Erythroblast (primary cell): ENCODE measurements around the gene PTPRN2.
"Not testable (repeated sequence)": the region's sequence is repeated elsewhere in the genome, so short reads cannot be mapped to it uniquely, and the experiment has no call there.

Source experiments
- DNase-seq, 2 experiments: peaks; one replicate each; lab custom pipeline; 2025; lab: John Stamatoyannopoulos, UW
- GATA1 ChIP-seq: IDR thresholded peaks from 2 replicates; pipeline ENCODE4 v1.6.1; 2011; ENCODE audit warnings: low read depth, mild to moderate bottlenecking, control low read depth, low read length, moderate library complexity
- POLR2A ChIP-seq: IDR thresholded peaks from 2 replicates; pipeline ENCODE4 v1.6.1; 2011; ENCODE audit warnings: mild to moderate bottlenecking, low read length

The PTPRN2 gene

DNA sequence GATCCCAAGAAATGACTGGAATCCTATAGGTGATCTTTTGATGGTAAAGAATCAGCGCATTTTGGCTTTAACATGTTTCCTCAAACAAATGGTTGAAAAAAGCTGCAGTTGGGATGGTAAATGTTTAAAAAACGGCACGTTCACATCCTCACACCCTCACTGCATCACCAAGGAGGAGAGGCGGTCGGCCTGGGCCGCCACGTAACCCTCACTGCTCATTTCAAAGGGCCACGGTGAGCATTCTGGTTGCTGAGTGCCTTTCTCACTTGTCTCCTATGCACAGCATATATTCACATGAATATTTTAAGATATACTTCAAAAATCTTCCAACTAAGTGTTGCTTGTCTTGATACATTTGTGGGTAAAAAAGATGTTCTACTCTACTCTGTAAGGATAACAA, 1017.7 kb downstream of the PTPRN2 start:
- TF ChIP-seq GATA1 (no peak), POLR2A (no peak)
- no peak for DNase-seq

DNA sequence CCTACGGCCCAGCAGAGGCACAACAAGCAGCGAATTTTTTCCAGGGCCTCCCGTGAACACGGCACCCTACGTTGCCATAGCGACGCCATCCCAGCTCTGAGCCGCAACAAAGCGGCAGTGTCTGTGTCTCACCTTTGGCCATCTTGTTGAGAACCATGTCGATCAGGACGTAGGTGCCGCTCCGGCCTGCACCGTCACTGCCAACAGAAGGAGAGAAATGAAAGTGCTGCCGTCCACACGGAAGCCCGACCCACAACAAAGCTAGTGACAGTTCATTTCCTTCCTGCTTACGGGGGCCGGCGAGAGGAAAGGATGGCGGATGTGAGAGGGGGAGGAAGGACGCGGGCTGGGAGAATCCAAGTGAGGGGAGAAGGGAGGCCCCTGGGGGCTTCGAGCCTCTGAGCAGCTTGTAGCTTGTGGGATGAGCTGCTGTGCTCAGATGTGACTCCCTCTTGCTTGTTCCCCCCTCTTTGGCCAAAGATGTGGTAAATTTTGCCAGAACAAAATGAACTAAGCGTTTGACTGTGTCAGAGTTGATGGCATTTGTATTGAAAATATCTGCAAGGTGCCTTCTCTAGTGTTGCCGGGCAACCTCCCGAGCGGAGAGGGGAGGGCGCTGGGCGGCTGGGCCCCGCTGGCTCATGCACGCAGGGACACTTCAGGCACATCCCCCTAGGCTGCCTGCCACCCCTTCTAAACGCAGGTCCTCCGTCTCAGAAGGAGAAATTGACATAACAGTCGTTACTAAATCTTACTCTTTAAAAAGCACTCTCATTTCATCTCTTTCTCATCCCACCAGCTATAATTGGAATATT, 1018.6 kb downstream of the PTPRN2 start:
- DNase-seq: no peak
- TF ChIP-seq GATA1: no peak
- no peak for TF ChIP-seq POLR2A

DNA sequence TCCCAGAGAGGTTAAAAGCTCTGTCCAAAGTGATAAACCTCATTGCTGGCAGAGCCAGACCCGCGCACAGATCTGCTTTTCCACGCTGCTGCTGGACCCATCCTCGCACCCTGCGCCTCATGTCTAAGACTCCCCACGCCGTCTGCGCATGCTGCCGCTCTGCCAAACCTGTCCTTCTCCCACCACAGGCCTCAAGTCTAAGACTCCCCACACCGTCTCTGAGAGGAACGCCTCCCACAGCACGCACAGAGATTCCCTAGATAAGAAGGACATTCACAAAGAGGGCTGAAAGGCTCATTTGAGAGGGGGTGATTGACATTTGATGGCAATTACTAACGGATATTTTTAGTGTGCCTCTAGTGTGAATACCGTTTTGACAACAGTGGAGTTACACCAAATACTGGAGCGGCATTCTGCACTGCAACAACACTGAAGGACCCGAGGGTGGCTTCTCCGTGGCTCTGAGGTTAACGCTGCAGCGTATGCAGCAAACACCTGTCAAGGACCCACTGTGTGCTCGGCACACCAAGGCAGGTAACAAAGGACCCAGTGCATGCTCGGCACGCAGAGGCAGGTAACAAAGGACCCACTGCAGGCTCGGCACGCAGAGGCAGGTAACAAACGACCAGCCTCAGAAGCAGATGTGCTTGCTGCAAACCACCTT, 1019.4 kb downstream of the PTPRN2 start:
- DNase-seq: no peak
- TF ChIP-seq POLR2A: no peak
- TF ChIP-seq GATA1: no peak

DNA sequence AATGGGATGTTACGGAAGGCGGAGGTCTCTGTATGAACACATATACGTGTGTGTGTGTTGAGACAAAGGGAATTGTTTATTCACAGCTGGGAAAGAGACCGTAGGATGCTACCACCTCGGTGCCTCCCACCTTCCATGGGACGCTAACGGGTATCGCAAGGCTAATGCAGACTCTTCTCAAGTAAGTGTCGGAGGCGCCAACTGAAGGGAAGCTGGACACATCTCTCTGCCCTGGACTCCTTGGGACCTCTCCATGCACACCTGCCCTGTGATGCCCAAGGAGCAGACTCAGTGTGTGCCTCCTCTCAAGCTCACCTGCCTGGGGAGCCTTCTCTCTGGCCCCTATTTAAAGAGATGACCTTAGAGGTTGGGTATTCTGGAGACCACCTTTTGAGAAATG, 1020.0 kb downstream of the PTPRN2 start:
- no peak for TF ChIP-seq POLR2A
- no peak for TF ChIP-seq GATA1
- no peak for DNase-seq

DNA sequence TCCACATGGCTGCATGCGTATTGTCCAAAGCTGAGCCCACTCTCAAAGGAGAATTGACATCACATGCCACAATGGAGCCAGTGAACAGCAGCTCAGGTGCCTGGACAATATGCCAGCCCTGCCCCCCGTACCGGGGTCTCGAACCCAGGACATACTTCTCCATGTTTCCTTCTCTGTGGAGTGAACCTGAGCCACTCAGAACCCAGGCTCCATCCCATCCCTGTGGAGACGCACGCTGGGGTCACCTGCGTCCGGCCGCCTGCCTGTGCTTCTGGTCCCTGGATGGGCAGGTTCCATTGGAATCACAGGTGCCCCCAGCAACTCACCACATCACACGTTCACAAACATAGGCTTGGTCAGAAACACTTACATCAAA, 1021.0 kb downstream of the PTPRN2 start:
- no peak for TF ChIP-seq GATA1
- no peak for TF ChIP-seq POLR2A
- DNase-seq: no peak

DNA sequence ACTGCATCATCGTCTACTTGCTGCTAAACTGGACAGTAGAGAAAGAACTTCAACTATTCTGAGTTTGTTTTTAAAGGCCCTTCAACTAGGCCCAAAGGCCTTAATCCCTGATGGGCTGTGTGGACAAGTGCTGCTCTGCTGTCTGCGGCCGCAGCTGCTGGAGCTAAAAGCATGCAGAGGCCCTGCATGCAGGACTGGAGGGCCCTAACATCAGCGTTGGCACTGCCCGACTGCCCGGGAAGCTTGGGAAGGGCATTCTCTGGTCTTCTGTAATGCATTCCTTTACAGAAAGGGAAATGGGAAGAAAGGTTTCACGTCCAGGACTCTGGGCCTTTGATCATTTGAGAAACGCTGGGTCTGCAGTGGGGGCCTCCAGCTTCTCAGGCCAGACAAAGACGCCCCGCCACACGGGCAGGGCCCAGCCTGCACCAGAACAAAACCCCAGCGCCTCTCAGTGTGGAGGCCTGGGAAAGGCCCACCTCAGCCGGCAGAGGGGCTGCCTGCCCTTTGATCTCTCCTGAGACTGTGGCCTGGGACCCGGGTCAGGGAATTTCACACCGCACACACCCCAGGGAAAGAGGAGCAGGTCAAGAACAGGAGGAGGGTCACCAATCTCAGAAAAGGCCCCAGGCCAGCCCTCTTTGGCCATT, 1021.5 kb downstream of the PTPRN2 start:
- TF ChIP-seq GATA1 (no peak), POLR2A (no peak)
- DNase-seq: no peak

DNA sequence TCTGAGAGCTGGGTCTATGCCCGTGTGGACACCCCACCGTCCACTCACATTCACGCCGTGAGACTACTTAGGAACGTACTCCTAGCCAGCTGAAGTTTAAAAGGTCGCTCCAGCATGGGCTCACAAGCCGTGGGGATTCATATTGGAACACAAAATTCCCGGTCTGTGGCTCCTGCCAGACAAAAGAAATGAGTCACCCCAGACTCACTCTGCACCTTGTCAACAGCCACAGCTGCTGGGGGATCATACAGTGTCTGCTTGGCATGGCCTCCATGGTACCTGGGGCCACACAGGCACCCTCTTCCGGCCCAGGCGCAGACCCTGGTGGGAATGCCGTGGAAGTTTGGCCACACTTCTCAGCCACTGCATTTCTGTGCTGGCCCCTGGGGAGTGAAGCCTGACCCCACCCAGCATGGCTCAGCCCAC, 1022.4 kb downstream of the PTPRN2 start:
- no peak for DNase-seq
- TF ChIP-seq POLR2A (no peak), GATA1 (no peak)

DNA sequence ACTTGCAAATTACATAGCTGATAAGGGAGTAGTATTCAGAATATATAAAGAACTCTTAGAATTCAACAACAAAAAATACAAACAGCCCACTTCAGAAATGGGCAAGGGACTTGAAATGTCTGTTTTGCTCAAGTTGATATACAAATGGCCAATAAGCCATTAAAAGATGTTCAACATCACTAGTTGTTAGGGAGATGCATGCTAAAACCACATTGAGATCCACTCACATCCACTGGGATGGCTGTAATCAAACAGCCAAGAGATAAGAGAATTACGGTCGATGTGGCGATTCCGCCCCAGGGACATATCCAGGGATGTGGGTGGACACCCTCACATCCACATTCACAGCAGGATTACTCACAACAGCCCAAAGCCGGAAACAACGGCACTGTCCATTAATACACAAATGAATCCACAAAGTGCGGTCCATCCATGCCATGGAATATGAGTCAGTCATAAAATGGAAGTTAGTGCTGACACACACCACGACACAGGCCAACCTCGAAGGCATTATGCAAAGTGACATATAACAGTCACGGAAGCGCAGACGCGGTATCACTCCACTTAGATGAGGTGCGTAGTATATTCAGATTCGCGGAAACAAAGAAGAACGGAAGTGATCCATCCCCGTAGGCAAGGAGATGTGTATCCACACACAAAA, 1023.0 kb downstream of the PTPRN2 start:
- TF ChIP-seq GATA1: no peak
- TF ChIP-seq POLR2A: no peak
- DNase-seq: no peak

DNA sequence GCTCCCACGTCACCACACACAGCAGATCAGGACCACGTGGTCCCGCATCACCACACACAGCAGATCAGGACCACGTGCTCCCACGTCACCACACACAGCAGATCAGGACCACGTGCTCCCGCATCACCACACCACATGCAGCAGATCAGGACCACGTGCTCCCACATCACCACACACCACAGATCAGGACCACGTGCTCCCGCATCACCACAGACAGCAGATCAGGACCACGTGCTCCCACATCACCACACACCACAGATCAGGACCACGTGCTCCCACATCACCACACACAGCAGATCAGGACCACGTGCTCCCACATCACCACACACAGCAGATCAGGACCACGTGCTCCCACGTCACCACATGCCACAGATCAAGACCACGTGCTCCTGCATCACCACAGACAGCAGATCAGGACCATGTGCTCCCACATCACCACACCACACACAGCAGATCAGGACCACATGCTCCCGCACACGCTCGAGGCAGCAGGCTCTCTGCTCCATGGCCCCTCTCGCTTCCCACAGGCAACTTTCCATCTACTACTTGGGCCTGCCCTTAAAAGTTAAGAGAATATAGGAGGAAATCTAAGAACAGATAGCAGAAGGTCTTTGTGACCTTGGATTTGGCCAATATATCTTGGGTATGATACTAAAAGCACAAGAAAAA, 1024.0 kb downstream of the PTPRN2 start:
- DNase-seq: not testable (repeated sequence)

DNA sequence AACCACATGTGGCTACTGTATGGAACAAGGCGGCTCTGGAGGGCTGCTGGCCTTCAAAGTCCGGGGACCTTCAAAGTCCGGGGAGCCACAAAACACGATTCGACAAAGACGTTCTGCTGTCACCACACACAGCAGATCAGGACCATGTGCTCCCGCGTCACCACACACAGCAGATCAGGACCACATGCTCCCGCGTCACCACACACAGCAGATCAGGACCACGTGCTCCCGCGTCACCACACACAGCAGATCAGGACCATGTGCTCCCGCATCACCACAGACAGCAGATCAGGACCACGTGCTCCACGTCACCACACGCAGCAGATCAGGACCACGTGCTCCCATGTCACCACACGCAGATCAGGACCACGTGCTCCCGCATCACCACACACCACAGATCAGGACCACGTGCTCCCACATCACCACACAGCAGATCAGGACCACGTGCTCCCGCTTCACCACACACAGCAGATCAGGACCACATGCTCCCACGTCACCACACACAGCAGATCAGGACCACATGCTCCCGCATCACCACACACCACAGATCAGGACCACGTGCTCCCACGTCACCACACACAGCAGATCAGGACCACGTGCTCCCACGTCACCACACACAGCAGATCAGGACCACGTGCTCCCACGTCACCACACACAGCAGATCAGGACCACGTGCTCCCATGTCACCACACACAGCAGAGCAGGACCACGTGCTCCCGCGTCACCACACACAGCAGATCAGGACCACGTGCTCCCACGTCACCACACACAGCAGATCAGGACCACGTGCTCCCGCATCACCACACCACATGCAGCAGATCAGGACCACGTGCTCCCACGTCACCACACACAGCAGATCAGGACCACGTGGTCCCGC, 1024.9 kb downstream of the PTPRN2 start:
- not testable (repeated sequence) for DNase-seq

DNA sequence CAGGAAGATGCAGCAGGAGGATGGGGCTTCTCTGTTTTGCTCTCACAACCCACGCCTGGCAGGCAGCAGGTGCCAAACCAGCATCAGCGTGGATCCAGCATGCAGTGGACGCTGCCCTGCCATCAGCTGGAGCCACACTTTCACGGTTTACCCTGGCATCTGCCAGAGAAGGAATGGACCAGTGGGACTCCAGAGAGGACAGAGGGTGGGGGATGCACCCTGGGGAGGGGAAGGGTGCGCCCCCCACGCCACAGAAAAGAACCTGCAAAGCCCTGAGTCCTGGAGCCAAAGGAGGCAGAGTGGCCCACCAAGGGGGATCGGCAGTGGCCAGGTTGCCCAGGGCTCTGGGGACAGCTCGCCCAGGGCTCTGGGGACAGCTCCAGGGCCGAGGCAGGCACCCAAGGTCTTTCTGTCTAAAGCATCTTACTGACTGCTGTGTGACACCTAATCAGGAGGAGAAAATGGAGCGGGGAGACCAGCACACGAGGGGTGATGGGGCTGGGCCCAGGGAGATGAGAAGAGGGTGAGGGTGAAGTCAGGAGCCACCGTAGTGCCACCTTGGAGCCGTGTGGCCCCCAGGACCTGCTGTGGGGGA, 1025.7 kb downstream of the PTPRN2 start:
- TF ChIP-seq POLR2A: no peak
- TF ChIP-seq GATA1: no peak
- no peak for DNase-seq

DNA sequence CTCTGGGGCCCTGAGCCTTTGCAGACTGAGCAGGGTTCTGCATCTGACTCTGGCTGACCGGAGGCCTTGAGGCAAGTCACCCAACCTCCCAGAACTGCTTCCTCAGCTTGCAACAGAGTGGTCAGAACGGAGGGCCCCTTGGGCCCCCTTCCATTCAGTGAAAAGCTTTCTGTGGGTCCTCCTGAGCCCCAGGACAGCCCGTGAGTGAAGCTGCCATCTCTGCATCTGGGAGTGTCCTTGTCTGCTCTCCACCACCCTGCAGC, 1026.2 kb downstream of the PTPRN2 start:
- TF ChIP-seq GATA1 (no peak), POLR2A (no peak)

More for the DNA sequence above, 1026.2 kb downstream of the PTPRN2 start:
- no peak for DNase-seq
